ENCODE data around the gene HPGDS.
"Not testable (repeated sequence)": the region's sequence is repeated elsewhere in the genome, so short reads cannot be mapped to it uniquely, and the experiment has no call there.

Gene HPGDS

DNA sequence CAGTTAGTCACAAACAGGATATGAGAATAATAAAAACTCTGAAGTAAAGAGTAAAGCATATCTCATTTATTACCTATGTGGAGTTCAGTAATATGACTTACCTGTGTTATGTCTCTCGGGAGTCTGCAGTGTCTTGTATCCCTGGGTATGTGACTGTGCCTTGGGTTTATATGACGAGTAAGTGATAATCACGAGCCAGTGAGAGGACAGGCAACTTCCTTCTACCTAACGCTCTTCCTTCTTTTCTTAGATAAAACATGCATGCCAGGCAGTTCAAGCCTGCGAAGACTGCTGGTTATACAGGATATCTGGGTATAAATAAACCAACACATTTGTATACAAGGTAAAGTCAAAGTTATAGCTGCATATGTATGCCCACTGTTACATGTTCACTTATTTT, at the start of gene HPGDS:
HPGDS (minus strand) TSS at position 143 of the 400 bp plus-strand sequence. CDS start 8,207 bp downstream, outside the sequence.
- DNase-seq = no peak

DNA sequence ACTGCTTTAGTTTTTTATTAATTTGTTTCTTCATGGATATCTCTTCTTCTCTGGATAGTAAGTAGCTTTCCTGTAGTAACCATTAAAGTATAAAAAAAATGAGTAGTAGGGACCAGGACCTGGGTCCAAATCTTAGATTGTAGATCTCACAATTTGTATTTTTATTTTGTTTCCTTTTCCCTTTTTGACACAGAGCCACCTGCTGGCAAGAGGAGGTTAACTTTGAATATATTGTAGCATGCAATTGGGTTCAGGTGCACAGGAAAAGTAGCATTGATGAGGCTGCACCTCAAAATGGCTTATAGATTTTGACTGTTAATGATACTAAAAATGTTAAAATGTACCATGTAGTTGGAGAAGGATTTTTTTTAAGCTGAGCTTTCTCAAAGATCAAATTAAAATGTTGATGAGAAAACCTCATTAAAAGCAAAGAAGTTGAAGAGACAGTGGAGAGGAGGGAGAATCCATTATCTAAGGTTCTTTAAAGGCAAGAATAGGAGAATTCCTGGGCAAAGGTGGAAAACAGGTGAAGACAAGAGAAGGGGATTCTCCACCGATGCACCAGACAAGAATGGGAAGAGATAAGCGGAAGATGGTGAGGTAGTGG, 48.3 kb upstream of the HPGDS start:
- no peak for DNase-seq

DNA sequence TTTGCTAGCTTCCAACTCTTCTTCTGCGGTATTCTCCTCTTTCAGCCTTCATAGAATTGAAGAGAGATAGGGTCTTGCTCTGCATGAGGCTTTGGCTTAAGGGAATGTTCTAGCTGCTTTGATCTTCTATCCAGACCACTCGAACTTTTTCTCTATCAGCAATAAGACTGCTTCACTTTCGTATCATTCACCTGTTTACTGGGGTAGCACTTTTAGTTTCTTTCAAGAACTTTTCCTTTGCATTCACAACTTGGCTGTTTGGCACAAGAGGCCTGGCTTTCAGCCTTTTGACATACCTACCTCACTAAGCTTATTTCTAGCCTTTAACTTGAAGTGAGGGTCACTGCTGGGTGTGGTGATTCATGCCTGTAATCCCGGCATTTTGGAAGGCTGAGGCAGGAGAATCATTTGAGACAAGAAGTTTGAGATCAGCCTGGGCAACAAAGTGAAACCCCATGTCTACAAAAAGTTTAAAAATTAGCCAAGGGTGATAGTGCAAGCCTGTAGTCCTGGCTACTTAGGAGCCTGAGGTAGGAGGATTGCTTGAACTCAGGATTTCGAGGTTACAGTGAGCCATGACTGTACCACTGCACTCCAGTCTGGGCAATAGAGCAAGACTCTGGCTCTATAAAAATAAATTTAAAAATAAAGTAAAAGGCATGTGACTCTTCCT, 47.1 kb upstream of the HPGDS start:
- no peak for DNase-seq

DNA sequence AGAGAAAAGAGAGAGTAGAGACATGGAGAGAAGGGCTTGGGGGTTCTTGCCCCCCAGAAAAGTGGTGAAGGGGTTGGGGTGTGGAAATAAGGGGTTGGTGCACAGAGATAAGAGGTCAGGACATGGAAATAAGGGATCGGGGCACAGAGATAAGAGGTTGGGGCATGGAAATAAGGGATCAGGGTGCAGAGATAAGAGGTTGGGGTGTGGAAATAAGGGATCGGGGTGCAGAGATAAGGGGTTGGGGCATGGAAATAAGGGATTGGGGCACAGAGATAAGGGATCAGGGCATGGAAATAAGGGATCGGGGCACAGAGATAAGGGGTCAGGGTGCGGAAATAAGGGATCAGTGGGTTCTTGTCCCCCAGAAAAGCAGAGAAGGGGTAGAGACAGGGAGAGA, 45.3 kb upstream of the HPGDS start:
- not testable (repeated sequence) for DNase-seq

DNA sequence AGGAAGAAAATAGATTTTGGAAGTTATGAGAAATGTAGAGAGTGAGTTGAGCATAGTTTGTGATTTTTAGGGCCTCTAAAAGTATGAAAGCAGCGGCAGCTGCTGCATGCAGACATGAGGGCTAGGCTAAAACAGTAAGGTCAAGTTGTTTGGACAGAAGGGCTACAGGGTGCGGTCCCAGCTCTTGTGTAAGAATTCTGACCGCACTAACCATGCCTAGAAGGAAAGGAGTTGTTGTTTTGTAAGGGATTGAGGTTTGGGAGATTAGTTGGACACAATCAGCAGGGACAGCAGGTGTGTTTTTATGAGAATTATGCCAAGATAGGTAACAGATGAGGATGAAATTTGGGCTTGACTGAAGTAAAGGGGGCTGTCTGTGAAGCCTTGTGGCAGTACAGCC, 42.8 kb upstream of the HPGDS start:
- DNase-seq = not testable (repeated sequence)

DNA sequence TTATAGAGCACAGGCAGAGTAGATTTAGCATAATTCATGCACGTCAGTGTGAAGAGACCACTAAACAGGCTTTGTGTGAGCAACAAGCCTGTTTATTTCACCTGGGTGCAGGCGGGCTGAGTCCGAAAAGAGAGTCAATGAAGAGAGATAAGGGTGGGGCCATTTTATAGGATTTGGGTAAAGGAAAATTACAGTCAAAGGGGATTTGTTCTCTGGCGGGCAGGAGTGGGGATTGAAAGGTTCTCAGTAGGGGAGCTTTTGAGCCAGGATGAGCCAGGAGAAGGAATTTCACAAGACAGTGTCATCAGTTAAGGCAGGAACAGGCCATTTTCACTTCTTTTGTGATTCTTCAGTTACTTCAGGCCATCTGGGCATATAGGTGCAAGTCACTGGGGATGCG, 40.3 kb upstream of the HPGDS start:
- DNase-seq = not testable (repeated sequence)

DNA sequence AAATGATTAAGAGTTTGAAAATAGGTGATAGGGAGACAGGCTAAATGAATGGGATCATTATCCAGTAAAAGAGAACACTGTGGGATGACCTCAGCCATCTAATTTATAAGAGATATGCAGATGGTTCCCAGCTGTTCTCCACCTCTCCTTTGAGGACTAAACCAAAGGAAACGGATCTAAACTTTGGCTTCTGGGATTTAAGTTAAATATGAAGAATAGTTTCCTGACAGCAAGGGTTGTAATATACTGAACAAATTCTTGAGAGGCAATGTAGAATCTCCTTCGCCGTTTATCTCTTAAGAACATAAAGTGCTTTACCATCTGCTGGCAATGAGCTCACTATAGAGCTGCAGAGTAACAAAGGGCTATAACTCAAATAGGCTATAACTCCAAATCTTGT, 35.4 kb upstream of the HPGDS start:
- no peak for DNase-seq

DNA sequence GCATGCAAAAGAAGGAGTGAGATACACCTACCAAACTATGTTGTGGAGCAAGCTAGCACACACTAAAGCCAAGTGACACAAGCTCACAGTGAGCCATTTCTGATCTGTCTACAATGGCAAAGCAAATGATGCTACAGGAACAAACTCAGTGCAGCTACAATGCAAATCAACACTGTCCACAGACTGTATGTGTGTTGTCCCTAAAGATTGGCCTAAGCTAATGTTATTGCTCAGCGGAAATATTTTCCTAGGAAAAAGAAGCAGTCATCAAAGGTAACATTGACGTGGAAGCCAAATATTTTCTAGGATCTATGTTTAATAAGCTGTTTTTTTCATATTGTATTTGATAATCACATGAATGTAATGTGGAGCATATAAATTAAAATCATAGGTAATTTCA, 34.7 kb upstream of the HPGDS start:
- DNase-seq = no peak

DNA sequence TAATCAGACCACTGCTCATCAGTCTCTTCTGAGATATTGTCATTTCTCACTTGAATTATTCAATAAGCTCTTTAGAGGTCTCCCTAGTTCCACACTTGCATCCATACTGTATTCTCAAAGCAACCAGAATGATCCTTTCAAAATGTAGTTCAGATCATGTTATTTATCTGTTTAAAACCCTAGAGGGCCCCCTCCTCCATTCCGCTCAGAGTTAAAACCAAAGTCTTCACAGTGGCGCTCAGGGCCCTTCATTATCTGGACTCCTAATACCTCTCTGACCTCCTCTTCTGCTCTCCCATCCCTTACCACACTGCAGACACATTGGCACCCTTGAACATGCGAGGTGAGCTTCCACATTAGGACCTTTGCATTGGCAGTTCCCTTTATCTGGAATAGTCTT, 32.7 kb upstream of the HPGDS start:
- no peak for DNase-seq

DNA sequence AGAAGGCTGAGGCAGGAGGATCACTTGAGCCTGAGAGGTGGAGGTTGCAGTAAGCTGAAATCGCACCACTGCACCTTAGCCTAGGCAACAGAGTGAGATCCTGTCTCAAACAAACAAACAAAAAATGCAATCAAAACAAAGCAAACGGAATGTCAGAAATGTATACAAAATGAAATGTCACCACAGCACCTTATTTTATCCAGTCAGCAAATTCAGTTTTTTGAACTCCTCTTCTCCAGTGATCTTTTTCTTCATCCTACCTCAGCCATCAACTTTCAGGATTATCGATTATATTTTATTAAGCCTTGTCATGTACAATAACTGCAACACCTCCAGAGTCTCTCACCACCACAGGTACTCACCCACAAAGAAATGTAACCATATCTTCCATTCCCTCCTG, 31.1 kb upstream of the HPGDS start:
- no peak for DNase-seq

DNA sequence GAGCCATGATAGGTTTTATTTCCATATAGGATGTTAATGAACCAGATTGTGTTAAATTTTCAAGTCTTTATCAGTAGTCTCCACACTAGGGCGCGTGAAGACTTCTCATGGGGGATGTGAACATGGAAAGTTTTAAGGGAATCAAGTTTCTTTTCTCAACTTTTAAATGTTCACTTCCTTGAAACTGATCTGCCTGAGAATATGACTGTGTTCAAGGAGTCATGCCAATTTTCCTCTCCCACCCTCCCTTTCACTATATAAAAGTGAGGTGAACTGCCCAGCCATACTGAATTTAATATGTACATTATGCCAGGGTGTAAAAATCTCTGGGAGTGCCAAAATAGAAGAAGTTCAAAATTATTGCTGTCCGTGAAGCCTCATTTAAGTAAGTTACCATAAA, 30.4 kb upstream of the HPGDS start:
- no peak for DNase-seq

DNA sequence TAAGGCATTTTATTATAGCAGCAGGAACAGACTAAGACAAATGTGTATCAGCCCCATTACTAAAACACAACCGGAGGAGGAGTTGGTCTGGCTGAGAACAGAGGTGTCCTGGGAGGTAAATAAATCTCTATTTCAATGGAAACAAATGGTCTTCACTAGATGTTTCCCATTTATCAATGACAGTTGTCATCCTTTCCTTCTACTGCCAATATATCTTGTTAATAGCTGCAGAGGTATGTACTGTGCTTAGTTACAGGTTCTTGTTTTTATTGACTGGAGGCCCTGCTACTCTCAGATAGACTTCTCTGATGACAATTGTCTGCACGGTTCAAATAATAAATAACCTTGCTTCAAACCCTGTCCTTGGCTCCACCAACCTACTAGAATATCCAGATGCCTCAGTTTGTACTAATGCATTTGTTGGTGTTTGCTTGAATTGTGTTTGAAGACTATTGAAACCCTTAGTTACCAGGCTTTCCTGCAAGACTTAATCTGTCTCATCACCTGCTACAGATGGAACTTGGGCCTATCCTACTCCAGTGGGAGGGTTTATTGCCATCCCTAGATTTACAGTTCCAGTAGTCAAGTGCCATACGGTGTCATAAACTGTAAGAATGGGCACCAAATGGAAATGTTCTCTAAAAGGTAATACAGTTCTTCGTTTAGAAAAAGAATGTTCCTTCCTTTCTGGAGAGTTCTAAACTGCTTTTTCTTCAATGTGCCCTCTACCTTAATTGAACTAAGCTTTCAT, 29.8 kb upstream of the HPGDS start:
- DNase-seq = no peak

DNA sequence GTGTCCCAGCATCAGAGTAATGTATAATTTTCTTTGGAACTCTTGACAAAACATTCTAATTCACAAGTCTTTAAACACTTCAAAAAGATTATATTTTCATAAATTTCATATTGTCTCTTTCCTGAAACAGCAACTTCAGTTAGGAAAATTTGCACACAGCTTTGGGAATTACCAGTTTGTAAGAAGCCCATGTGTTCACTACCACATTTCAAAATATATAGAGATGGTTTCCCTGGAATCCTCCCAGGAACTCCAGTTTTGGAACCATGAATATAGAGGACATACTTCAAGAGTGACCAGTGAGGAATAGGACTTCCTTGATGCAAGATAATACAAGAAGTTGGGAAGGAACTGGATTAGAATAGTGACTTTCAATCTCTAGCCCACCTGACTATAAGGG, 28.7 kb upstream of the HPGDS start:
- DNase-seq = no peak

DNA sequence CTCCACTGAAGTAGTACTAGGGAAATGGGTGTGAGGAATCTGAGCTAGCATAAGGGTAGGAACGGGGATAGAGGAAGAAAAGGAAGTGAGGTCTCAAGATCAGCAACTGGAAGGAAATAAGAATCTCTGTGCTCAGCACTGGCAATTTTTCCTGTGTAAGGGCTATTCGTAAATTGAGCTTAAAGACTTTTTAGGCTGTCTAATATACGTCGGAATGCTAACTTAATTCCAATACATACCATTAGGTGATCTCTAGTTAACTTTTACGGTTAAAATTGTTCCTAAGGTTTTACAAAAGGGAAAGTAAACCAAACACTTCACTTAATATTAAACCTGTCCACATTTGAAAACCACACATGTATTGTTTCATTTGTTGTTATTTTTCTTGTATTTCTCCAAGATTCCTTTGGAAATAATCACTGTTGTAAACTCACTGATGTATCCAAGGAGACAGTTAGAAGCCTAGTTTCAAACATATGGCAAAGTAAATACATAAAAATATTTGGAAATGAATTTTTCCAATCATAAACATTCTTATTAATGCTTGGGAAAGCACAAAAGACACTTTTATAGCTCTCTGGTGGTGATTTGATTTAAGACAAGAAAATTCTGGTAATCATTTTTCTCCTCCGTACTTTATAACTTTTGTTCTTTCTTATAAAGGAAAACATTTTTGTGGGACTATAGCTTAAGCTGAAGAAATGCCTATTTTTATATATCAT, 28.1 kb upstream of the HPGDS start:
- no peak for DNase-seq

DNA sequence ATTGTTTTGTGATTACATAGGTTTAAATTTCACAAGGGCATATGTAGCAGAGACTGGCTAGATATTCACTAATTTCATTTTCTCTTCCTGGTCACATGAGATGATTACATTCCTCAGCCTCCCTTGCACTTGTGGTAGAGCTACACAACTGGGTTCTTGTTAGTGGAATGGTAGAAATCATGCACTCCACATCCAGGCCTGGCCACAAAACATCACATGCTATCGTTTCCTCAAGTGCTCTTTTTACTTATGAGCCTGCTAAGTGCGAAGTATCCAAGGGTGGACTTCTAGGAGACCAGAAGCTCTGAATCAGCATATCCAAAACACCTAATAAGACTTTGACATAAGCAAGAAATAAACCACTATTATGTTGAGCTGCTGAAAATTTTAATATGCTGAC, 26.4 kb upstream of the HPGDS start:
- DNase-seq = no peak

DNA sequence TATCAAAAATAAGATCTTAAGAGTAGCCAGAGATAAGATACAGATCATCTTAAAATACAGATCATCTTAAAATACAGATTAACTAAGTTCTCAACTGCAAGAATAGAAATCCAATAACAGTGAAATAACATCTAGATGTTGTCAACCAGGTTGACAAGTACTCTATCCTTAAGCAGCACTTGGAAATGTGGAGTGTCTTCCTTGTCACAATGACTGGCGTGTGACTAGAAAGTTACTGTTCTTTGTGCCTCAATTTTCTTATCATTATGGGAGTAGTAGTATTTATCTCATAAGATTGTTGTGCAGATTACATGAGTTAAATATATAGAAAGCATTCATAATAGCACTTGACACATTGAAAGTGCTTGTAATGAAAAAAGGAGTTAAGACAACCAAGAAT, 25.8 kb upstream of the HPGDS start:
- no peak for DNase-seq

DNA sequence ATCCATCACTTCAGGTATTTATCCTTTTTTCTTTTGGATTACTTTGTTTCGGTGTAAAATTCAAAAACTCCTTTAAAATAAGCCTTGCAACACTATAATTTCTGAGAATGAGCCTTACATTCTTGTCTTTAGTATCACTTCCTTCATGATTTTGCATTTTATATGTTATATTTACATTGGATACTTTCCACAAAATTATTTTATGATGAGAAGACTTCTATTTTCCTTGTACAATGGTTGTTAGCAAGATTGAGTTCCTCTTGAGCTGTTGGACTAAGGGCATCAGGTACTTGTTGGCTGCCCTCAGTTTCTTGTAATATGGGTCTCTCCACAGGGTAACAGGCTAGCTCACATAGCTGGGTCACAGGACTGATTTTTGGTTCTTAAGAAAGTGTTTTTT, 22.7 kb upstream of the HPGDS start:
- no peak for DNase-seq

DNA sequence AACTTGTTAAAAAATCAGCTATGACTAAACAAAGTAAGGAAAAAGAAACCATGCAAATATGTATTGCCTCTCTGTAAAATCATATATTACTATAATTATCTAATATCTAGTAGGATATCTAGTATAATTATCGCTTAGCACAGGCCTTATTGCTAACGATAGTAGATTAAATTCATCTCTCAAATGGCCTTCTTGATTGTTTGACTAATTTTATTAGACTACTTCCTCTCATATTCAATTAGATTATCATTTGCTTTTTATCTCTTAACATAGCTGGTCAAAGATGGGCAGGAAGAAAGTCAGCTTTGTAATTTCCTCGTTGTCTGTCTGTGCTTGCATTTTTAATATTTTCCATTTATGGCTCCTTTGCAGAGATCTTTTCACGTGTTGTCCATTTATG, 21.9 kb upstream of the HPGDS start:
- no peak for DNase-seq

DNA sequence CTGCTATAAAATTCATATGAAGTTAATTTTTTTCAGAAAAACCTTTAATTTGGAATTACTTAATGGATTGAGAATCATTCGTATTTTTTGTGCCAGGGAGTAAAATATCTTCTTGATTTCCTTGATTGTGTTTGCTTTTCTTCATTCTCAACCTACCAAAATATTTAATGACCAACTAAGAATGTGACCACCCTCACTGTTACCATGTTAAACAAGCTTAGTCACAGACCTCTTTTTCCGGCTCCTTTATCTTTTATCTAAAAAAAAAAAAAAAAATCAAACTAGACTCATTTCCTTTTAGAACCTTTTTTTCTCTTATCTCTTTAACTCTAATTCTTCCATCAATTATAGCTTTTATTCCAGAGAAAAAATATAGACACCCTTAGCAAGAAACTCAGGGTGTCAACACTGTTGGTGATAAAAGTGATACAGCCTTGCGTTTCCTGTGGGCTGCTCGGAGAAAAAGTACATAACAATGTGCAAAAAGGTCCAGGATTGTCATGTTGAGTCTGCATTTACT, 20.6 kb upstream of the HPGDS start:
- no peak for DNase-seq

DNA sequence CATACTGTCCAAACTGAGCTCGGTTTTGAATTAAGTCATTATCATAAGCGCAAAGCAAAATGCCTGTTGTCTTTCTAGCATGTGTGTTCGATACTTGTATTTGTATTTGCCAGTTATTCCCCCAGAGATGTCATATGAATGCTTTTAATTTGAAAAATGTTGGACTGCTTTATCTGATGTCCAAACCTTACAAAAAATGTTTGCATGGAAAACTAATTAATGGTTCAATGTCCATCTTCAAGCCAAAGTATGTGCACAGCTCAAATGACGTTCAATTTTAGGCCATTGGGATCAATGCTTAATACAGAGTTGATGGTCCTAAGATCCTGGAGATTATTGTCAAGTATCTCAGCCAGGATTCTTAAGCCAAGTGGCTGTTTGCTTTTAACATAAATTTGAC, 17.2 kb upstream of the HPGDS start:
- DNase-seq = no peak

DNA sequence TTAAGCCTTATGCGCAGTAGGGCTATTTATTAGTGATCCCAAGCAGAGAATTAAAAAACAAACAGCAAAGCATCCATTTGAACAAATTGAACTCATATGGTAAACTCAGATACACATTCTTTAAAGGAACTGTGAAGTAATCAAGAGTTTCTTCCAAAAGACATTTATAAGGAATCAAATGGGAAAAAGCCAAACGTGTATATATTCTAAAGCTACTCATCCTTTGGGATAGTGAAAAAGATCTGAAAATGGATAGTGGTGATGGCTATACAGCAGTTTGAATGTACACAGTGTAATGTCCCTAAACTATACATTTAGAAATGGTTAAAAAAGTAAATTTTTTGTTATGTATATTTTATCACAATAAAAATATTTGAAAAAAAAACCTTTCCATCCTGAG, 16.6 kb upstream of the HPGDS start:
- no peak for DNase-seq

DNA sequence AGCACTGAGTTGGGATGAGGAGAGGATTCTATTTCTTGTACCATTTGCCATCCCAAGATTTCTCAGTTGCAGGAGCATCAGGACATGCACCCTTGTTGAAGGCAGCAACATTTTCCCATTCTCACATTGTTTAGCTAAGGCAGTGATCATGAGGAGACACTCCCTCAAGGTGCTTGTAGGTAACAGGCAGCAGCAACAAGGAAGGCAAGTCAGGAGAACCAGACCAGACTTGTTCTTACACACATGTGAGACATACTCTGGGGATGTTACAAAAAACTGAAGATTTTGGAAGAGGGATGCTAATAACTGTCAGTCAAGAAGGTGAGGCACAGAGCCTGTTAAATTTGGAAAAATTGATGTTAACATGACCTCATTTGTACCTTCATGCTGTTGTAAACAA, 15.5 kb upstream of the HPGDS start:
- DNase-seq = no peak

DNA sequence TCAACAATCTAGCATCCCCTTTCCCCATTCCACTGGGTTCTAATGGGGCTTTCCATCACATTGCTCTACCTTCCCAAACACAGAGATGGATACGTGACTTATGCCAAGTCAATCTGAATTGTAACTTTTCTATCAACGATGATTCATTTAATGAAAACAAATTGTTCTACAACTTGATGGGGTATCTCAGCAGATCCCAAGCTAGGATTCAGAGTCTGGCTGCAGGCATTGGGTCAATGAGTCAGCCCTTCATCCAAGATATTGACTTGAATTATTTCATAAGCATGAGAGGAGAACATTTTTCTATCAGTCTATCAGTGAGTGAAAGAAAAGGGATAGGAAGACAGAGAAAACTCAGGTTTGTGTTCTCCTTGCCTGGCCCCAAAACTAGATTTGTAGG, 15.0 kb upstream of the HPGDS start:
- no peak for DNase-seq

DNA sequence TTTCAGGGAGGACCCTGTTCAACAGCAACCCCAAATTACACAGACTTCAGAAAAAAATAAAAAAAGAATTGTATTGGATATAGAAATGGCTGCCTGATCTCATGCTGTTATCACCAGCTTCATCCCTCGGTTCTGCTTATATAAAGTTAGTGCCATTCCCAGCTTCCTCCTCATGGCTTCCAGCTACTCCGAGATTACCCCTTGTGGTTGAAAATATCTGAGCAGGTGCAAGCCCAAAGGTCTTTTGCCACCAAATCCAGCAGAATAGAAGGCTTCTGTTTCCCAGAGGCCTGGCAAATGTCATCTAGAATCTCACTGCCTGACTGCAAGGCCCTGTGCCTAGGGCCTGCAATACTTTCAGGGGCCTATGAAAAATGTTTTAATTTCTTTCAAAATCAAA, 13.8 kb upstream of the HPGDS start:
- no peak for DNase-seq
